ENCODE results near the gene MEX3A.

GRCh38 chr1:156045076-156045475 is 37.2 kb downstream of the MEX3A start:
- TF ChIP-seq CTCF (IDR thresholded peaks at IDR 0.05; ENCODE audit: low read length) (no peak), EZH2 (IDR thresholded peaks at IDR 0.05; ENCODE audit: borderline replicate concordance, low read length) (no peak)
